Ectodermal cell (in vitro differentiated cells): ENCODE measurements around the gene MAVS.
"Not testable (repeated sequence)": the region's sequence is repeated elsewhere in the genome, so short reads cannot be mapped to it uniquely, and the experiment has no call there.

Experiments
- H3K27ac ChIP-seq: 2 replicates; pipeline ENCODE4 v1.7.0; 2013; ENCODE audit warnings: mild to moderate bottlenecking, low read depth, low read length; ENCODE audit not compliant: insufficient read depth, poor library complexity, severe bottlenecking
- H3K27me3 ChIP-seq: 2 replicates; pipeline ENCODE4 v1.7.0; 2013; ENCODE audit warnings: mild to moderate bottlenecking, low read length; ENCODE audit not compliant: insufficient read depth, control insufficient read depth, poor library complexity, severe bottlenecking
- H3K36me3 ChIP-seq: one replicate; pipeline ENCODE4 v1.7.0; 2013; ENCODE audit warnings: low read length; ENCODE audit not compliant: control insufficient read depth, insufficient read depth
- H3K4me1 ChIP-seq: one replicate; pipeline ENCODE4 v1.7.0; 2013; ENCODE audit warnings: low read length; ENCODE audit not compliant: control insufficient read depth, insufficient read depth
- H3K4me3 ChIP-seq: 2 replicates; pipeline ENCODE4 v1.7.0; 2013; ENCODE audit warnings: low read depth, low read length, control low read depth; ENCODE audit not compliant: insufficient read depth
- H3K9me3 ChIP-seq: 2 replicates; pipeline ENCODE4 v1.7.0; 2013; ENCODE audit warnings: mild to moderate bottlenecking, low read length, moderate library complexity; ENCODE audit not compliant: control insufficient read depth
- WGBS, 2 experiments: methylation state at CpG; one replicate each; pipeline ENCODE4 v1.1.7; 2013; ENCODE audit warnings: missing lambda C conversion rate in 2 of 2; 5-methylcytosine and 5-hydroxymethylcytosine counted together

The MAVS gene

GRCh38 chr20:3906744-3907721 lies 60.4 kb downstream of the MAVS start:
- not testable (repeated sequence) for H3K4me3 ChIP-seq, H3K27me3 ChIP-seq, H3K9me3 ChIP-seq, H3K27ac ChIP-seq, H3K4me1 ChIP-seq
- peaks cover 32% of the 10 kb centered on the region for H3K36me3 ChIP-seq
- 89 to 91% methylated on average over 17 of the region's 17 CpGs for WGBS, 2 experiments

- peaks cover 45% of the 10 kb centered on the region for H3K36me3 ChIP-seq
- WGBS, 2 experiments, result 94 to 95% methylated on average over 4 of the region's 4 CpGs
Observed at GRCh38 chr20:3908667-3909066, 62.0 kb downstream of the MAVS start.

GRCh38 chr20:3909952-3910366 lies 63.3 kb downstream of the MAVS start:
- Histone ChIP-seq H3K36me3 (peaks cover 55% of the 10 kb centered on the region), H3K27ac (no peak overlapping the region), H3K4me1 (no peaks in the 10 kb centered on the region), H3K27me3 (no peaks in the 10 kb centered on the region), H3K4me3 (no peak overlapping the region), H3K9me3 (no peaks in the 10 kb centered on the region)

More at GRCh38 chr20:3908667-3909066, 62.0 kb downstream of the MAVS start:
- no peak overlapping the region for H3K27ac ChIP-seq
- H3K27me3 ChIP-seq, result no peaks in the 10 kb centered on the region
- no peak overlapping the region for H3K4me3 ChIP-seq
- no peaks in the 10 kb centered on the region for H3K9me3 ChIP-seq
- no peaks in the 10 kb centered on the region for H3K4me1 ChIP-seq

GRCh38 chr20:3910853-3911252 lies 64.2 kb downstream of the MAVS start:
- peaks cover 55% of the 10 kb centered on the region for H3K36me3 ChIP-seq
- 97 to 100% methylated on average over 1 to 2 of the region's 2 CpGs for WGBS, 2 experiments
- H3K4me1 ChIP-seq, result no peaks in the 10 kb centered on the region
- no peak overlapping the region for H3K4me3 ChIP-seq
- H3K27me3 ChIP-seq, result no peaks in the 10 kb centered on the region
- no peaks in the 10 kb centered on the region for H3K9me3 ChIP-seq
- no peak overlapping the region for H3K27ac ChIP-seq

- Histone ChIP-seq H3K4me1 (no peaks in the 10 kb centered on the region), H3K27ac (no peak overlapping the region), H3K36me3 (peaks cover 61% of the 10 kb centered on the region), H3K27me3 (no peaks in the 10 kb centered on the region), H3K4me3 (no peak overlapping the region), H3K9me3 (no peaks in the 10 kb centered on the region)
- WGBS, 2 experiments, result 96 to 98% methylated on average over 2 of the region's 2 CpGs
Observed at GRCh38 chr20:3911956-3912355, 65.3 kb downstream of the MAVS start.

- no peaks in the 10 kb centered on the region for H3K9me3 ChIP-seq
- H3K27me3 ChIP-seq, result no peaks in the 10 kb centered on the region
- H3K4me3 ChIP-seq, result no peak overlapping the region
- no peak overlapping the region for H3K27ac ChIP-seq
- H3K4me1 ChIP-seq, result no peaks in the 10 kb centered on the region
- H3K36me3 ChIP-seq, result peaks cover 46% of the 10 kb centered on the region
- WGBS, 2 experiments, result 92 to 95% methylated on average over 2 of the region's 2 CpGs
Observed at GRCh38 chr20:3914446-3914845, 67.8 kb downstream of the MAVS start.

- Histone ChIP-seq H3K9me3 (no peaks in the 10 kb centered on the region), H3K4me1 (no peaks in the 10 kb centered on the region), H3K36me3 (peaks cover 45% of the 10 kb centered on the region), H3K27ac (no peak overlapping the region), H3K27me3 (no peaks in the 10 kb centered on the region), H3K4me3 (no peak overlapping the region)
- WGBS, 2 experiments, result 87 to 99% methylated on average over 2 of the region's 2 CpGs
Observed at GRCh38 chr20:3915691-3916090, 69.1 kb downstream of the MAVS start.

- Histone ChIP-seq H3K4me3 (no peak overlapping the region), H3K36me3 (peaks cover 39% of the 10 kb centered on the region), H3K27me3 (no peaks in the 10 kb centered on the region), H3K9me3 (no peaks in the 10 kb centered on the region), H3K4me1 (no peaks in the 10 kb centered on the region), H3K27ac (no peak overlapping the region)
- 97% methylated on average over 2 of the region's 2 CpGs for WGBS, 2 experiments
Observed at GRCh38 chr20:3916364-3916763, 69.7 kb downstream of the MAVS start.

GRCh38 chr20:3919352-3919751 lies 72.7 kb downstream of the MAVS start:
- 86 to 91% methylated on average over 1 of the region's 1 CpG for WGBS, 2 experiments
- no peak overlapping the region for H3K27ac ChIP-seq
- no peaks in the 10 kb centered on the region for H3K9me3 ChIP-seq
- H3K36me3 ChIP-seq, result peaks cover 15% of the 10 kb centered on the region
- no peaks in the 10 kb centered on the region for H3K27me3 ChIP-seq
- no peaks in the 10 kb centered on the region for H3K4me1 ChIP-seq
- H3K4me3 ChIP-seq, result no peak overlapping the region

GRCh38 chr20:3922223-3922982 lies 75.8 kb downstream of the MAVS start:
- no peak overlapping the region for H3K27ac ChIP-seq
- no peaks in the 10 kb centered on the region for H3K27me3 ChIP-seq
- peaks cover 5% of the 10 kb centered on the region for H3K36me3 ChIP-seq
- H3K9me3 ChIP-seq, result no peaks in the 10 kb centered on the region
- 92 to 93% methylated on average over 13 of the region's 13 CpGs for WGBS, 2 experiments
- H3K4me3 ChIP-seq, result no peak overlapping the region
- H3K4me1 ChIP-seq, result peaks cover 12% of the 10 kb centered on the region
